GM06990 (cell line): ENCODE data around the gene BTRC.
"Not testable (repeated sequence)": the region's sequence is repeated elsewhere in the genome, so short reads cannot be mapped to it uniquely, and the experiment has no call there.

Experiments
- DNase-seq: peaks from one replicate; pipeline ENCODE4 v3.0.0-alpha.2; 2011; ENCODE audit not compliant: insufficient read length; ENCODE audit errors: extremely low read depth
- H3K27me3 ChIP-seq: replicated peaks from 2 replicates; pipeline ENCODE4 v1.6.0; 2011; ENCODE audit warnings: low read length; ENCODE audit not compliant: control insufficient read depth, insufficient read depth
- H3K36me3 ChIP-seq: 2 replicates; pipeline ENCODE4 v1.5.1; 2011; ENCODE audit warnings: low read length; ENCODE audit not compliant: control insufficient read depth, insufficient read depth
- H3K4me3 ChIP-seq: replicated peaks from 2 replicates; pipeline ENCODE4 v1.5.1; 2011; ENCODE audit warnings: low read depth, mild to moderate bottlenecking, control low read depth, low read length
- CTCF ChIP-seq: IDR thresholded peaks from 2 replicates; pipeline ENCODE4 v1.5.1; 2011; ENCODE audit warnings: low read length, control low read depth, mild to moderate bottlenecking, inconsistent platforms; ENCODE audit not compliant: insufficient read depth, poor library complexity, severe bottlenecking

Gene BTRC

GRCh38 chr10:101363850-101364400 lies 10.0 kb downstream of the BTRC start:
- TF ChIP-seq CTCF: no peak
- Histone ChIP-seq H3K4me3 (no peak overlapping the region), H3K27me3 (no peaks in the 10 kb centered on the region), H3K36me3 (no peaks in the 10 kb centered on the region)
- no peak for DNase-seq

GRCh38 chr10:101364721-101365120 lies 10.8 kb downstream of the BTRC start:
- no peak for DNase-seq
- Histone ChIP-seq H3K4me3 (no peak overlapping the region), H3K27me3 (no peaks in the 10 kb centered on the region), H3K36me3 (no peaks in the 10 kb centered on the region)
- no peak for TF ChIP-seq CTCF

DNA sequence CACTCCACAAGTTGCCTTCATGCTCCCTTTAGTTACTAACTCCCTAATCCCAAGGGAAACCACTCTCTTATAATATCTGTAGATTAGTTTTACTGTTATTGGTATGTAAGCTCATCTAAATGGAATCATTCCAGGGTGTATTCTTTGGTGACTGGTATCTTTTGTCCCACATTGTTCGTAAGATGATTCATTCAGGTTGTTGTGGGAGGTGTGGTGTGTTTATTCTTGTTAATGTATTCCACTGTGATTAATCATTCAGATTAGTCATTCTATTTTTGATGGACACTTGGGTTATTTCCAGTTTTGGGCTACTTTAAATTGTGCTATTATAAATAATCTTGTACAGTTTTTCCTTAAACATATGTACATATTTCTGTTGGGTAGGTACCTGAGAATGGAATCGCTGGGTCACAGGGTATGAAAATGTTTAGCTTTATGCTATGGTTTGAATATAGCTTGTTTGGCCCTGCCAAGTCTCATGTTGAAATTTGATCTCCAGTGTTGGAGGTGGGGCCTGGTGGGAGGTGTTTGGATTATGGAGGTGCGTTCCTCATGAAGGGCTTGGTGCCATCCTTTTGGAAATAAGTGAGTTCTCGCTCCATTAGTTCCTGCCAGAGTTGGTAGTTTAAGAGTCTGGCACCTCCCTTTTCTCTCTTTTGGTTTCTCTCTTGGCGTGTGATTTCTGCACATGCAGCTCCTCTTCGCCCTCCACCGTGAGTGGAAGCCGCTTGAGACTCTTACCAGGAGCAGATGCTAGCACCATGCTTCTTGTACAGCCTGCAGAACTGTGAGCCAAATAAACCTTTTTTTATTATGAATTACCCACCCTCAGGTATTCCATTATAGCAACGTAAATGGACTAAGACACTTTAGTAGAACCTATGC lies 13.8 kb downstream of the BTRC start:
- no peak for DNase-seq
- H3K27me3 ChIP-seq: no peaks in the 10 kb centered on the region
- no peak for TF ChIP-seq CTCF
- no peaks in the 10 kb centered on the region for H3K36me3 ChIP-seq
- no peak overlapping the region for H3K4me3 ChIP-seq

DNA sequence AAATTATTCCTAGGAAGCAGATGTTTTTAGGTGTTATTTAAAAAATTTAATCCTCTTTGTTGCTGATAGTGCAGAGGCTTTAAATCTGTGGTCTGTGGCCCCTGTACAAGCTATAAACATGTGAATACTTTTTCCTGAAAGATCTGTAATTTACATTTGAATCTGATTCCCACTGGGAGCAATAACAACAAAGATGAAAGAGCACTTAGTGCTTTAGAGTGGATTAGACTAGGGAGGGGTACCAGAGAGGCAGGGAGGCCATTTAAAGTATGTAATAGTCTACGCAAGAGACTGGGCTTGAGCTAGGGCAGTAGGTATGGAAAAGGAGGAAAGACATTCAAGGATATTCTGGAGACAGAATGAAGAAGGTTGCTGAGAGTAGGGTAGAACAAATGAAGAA lies 19.1 kb downstream of the BTRC start:
- H3K4me3 ChIP-seq: no peak overlapping the region
- H3K36me3 ChIP-seq: no peaks in the 10 kb centered on the region
- no peak for DNase-seq
- TF ChIP-seq CTCF: no peak
- no peaks in the 10 kb centered on the region for H3K27me3 ChIP-seq

DNA sequence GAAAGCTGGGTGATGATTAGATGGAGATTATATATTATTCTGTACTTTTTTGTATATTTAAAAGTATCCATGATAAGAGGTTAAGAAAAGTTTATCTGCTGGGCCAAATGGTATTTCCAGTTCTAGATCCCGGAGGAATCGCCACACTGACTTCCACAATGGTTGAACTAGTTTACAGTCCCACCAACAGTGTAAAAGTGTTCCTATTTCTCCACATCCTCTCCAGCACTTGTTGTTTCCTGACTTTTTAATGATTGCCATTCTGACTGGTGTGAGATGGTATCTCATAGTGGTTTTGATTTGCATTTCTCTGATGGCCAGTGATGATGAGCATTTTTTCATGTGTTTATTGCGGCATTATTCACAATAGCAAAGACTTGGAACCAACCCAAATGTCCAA lies 20.0 kb downstream of the BTRC start:
- H3K4me3 ChIP-seq, DNase-seq, H3K27me3 ChIP-seq, H3K36me3 ChIP-seq: not testable (repeated sequence)

- DNase-seq: no peak
- no peak overlapping the region for H3K4me3 ChIP-seq
- H3K27me3 ChIP-seq: no peaks in the 10 kb centered on the region
- no peaks in the 10 kb centered on the region for H3K36me3 ChIP-seq
- TF ChIP-seq CTCF: no peak
Observed at GRCh38 chr10:101375076-101375475, 21.1 kb downstream of the BTRC start.
